C4-2B (cell line): ENCODE measurements around the gene PDGFA.

Source experiments
- ZFX ChIP-seq: fragments of 450-650 bp; IDR thresholded peaks from 2 replicates; pipeline ENCODE4 v1.6.1; 2017
- TF ChIP-seq, protein P1 (sequence below): fragments of 450-650 bp; conservative IDR thresholded peaks from 2 replicates; pipeline ENCODE4 v1.5.1; 2017; ENCODE audit warnings: mild to moderate bottlenecking

DNA sequence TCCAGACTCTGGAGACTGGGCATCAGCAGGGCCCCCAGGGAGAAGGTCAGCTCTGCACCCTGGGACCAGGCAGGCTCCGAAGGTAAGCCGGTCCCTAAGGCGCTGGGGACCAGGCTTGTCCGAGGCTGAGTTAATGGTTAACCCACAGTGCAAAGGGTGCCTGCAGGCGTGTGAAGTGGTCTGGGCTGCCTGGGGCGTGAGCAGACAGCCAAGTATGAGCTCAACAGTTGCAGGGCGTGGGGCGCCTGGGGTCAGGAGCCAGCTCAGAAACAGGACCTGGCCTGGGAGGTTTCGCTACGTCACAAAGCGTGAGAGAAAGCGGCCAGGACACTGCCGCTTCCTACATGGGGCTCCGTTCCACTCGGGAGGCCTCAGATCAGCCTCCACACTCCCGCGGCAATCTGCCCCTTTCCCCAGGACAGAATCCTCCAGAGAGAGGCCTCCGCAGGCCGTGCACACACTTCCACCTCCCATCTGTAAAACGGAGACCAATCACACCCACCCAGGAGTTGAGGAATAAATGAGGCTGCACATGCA, 16.0 kb downstream of the PDGFA start:
- TF ChIP-seq, protein P1, sequence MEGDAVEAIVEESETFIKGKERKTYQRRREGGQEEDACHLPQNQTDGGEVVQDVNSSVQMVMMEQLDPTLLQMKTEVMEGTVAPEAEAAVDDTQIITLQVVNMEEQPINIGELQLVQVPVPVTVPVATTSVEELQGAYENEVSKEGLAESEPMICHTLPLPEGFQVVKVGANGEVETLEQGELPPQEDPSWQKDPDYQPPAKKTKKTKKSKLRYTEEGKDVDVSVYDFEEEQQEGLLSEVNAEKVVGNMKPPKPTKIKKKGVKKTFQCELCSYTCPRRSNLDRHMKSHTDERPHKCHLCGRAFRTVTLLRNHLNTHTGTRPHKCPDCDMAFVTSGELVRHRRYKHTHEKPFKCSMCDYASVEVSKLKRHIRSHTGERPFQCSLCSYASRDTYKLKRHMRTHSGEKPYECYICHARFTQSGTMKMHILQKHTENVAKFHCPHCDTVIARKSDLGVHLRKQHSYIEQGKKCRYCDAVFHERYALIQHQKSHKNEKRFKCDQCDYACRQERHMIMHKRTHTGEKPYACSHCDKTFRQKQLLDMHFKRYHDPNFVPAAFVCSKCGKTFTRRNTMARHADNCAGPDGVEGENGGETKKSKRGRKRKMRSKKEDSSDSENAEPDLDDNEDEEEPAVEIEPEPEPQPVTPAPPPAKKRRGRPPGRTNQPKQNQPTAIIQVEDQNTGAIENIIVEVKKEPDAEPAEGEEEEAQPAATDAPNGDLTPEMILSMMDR = no peak
- no peak for TF ChIP-seq ZFX
